ENCODE measurements around the gene MRPL53. TPM values are rescaled to one million over a fixed set of nuclear protein-coding genes. Genes with fewer than 3 reads are reported as not detected.

Gene MRPL53
- total and polyA plus RNA-seq, 2 of the 13 experiments (the other 11 are each of a cell fraction or from before 2014, with no cell fraction given): 34.3 to 51.9 TPM

DNA sequence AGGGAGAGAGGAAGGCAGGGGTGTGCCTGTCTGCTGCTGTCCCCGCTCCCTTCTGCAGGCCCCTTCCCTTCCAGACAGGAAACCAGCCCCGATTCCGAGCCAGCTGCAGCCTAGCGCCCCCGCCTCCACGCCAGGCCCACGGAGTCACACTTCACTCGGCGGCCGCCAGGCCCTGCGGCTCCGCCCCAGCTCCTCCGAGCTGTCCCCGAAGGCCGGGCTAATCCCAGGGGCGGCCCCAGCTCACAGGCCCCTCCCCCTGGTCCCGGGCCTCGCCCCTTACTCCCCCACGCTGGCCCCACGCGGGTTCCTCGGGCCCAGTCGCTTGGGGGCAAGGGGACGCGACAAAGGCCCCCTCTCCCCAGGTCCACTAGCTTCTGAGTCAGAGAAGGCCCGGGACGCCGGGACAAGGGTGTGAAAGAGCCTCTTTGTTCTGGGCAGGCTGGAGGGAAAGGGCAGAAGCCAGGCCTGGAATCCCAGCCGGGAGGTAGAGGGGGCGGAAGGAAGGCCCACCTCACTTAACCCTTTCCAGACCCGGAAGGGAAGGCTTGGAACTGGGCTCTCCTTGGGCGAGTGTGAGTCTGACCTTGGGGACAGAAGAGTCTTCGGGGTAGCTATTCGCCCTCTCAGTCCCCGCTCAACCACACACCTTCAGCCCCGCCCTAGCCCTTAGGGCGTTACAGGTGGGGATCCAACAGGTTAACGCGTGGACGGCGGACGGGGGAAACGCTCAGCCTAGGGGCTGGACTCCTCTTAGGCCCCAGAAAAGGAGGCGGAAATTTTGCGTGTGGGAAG is 31.9 kb downstream of the MRPL53 start:
- Histone ChIP-seq H3K79me2 (ENCODE audit: insufficient read depth, low read length) (peaks cover 63% of the 10 kb centered on the region), H4K20me1 (ENCODE audit: insufficient read depth, low read length) (peaks cover 43% of the 10 kb centered on the region), H3K36me3 (replicated peaks in 1 of 2; ENCODE audit: control insufficient read depth in 1 of 2, insufficient read depth in 2 of 2, low read length in 2 of 2) (peaks cover 19 to 40% of the 10 kb centered on the region in 2 experiments), H3K4me1 (ENCODE audit: insufficient read depth, low read length) (peaks cover 66% of the 10 kb centered on the region), H3K27ac (ENCODE audit: extremely low read length, insufficient read depth, low read length) (peak overlapping the region; percentile 91), H3K4me2 (ENCODE audit: low read depth, low read length) (peak overlapping the region; percentile 95), H3K27me3 (ENCODE audit: control insufficient read depth in 1 of 2, insufficient read depth in 2 of 2, low read length in 2 of 2) (no peaks in the 10 kb centered on the region; a peak in 1 of 5 replicates), H3K9me3 (ENCODE audit: low read length) (no peaks in the 10 kb centered on the region), H2AFZ (ENCODE audit: low read length) (no peak overlapping the region), H3K9ac (ENCODE audit: insufficient read depth, low read depth, low read length) (peak overlapping the region; percentile 91), H3K4me3 (replicated peaks in 1 of 3; ENCODE audit: insufficient read depth in 1 of 3, low read depth in 2 of 3, low read length in 3 of 3) (peak overlapping the region; percentile 76 to 94 (median 93))
- intact Hi-C loops (cut with micrococcal nuclease; ENCODE audit: unreplicated experiment) (loop anchor here (1.0 to 2.0 kb wide), 5 partner anchors 10 to 60 kb away; partner anchors contain the start of gene WBP1), in situ Hi-C loops (cut with HindIII; ENCODE audit: extremely low pct_ligation_motif_present, low pct_unique_long_range_greater_than_20kb) (no loop called here)
- POLR2A ChIA-PET: interaction anchor here (0.5 to 11.6 kb wide), 20 partner anchors 8 to 704 kb away, joined by 3 to 342 read pairs (median 8); partner anchors contain the start of genes AUP1, C2orf81, CCDC142 and DQX1
- ATAC-seq (peak; percentile 80), DNase-seq (ENCODE audit: low spot score) (peak; percentile 95), FAIRE-seq (peak; percentile 58)
- CTCF ChIA-PET (ENCODE audit: low intra/inter-chr PET ratio, low total read pairs): interaction anchor here (0.6 kb wide), 1 partner anchor 19 kb away, joined by 3 read pairs; the partner anchor contains the start of genes C2orf81 and WDR54
- TSS peak; percentile 93 for BruUV-seq (replicated peaks)
- WGBS (ENCODE audit: low lambda C conversion rate): under 1% methylated on average over 30 of the region's 45 CpGs
- TF ChIP-seq ZNF672 (CRISPR knock-in tag; IDR thresholded peaks at IDR 0.05) (no peak), NRL (CRISPR knock-in tag; IDR thresholded peaks at IDR 0.05; ENCODE audit: borderline replicate concordance) (peak; percentile 78), EEA1 (CRISPR knock-in tag; IDR thresholded peaks at IDR 0.05; ENCODE audit: borderline replicate concordance) (no peak), TRIM24 (CRISPR knock-in tag; IDR thresholded peaks at IDR 0.05) (no peak), SYNCRIP (IDR thresholded peaks at IDR 0.05; ENCODE audit: insufficient read depth, low read depth, low read length) (no peak), SCMH1 (CRISPR knock-in tag; IDR thresholded peaks at IDR 0.05; ENCODE audit: borderline replicate concordance) (no peak), ZNF747 (CRISPR knock-in tag; IDR thresholded peaks at IDR 0.05; ENCODE audit: borderline replicate concordance) (no peak; the same call in none of the 2 replicates), RELA (CRISPR knock-in tag; IDR thresholded peaks at IDR 0.05) (no peak), SETDB1 (CRISPR knock-in tag; IDR thresholded peaks at IDR 0.05; ENCODE audit: borderline replicate concordance) (no peak)
- TF ChIP-seq, protein P1, sequence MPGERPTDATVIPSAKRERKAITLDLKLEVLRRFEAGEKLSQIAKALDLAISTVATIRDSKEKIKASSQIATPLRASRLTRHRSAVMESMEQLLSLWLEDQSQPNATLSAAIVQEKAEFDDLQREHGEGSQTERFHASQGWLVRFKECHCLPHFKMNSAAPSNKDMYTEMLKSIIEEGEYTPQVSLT (CRISPR knock-in tag; IDR thresholded peaks at IDR 0.05; ENCODE audit: borderline replicate concordance, low read depth): 0 out of 2 replicates have a peak, but pooled peaks have one; percentile 27
- TF ChIP-seq, protein P2, sequence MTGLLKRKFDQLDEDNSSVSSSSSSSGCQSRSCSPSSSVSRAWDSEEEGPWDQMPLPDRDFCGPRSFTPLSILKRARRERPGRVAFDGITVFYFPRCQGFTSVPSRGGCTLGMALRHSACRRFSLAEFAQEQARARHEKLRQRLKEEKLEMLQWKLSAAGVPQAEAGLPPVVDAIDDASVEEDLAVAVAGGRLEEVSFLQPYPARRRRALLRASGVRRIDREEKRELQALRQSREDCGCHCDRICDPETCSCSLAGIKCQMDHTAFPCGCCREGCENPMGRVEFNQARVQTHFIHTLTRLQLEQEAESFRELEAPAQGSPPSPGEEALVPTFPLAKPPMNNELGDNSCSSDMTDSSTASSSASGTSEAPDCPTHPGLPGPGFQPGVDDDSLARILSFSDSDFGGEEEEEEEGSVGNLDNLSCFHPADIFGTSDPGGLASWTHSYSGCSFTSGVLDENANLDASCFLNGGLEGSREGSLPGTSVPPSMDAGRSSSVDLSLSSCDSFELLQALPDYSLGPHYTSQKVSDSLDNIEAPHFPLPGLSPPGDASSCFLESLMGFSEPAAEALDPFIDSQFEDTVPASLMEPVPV (CRISPR knock-in tag; IDR thresholded peaks at IDR 0.05): peak; percentile 97
- TF ChIP-seq, protein P3, sequence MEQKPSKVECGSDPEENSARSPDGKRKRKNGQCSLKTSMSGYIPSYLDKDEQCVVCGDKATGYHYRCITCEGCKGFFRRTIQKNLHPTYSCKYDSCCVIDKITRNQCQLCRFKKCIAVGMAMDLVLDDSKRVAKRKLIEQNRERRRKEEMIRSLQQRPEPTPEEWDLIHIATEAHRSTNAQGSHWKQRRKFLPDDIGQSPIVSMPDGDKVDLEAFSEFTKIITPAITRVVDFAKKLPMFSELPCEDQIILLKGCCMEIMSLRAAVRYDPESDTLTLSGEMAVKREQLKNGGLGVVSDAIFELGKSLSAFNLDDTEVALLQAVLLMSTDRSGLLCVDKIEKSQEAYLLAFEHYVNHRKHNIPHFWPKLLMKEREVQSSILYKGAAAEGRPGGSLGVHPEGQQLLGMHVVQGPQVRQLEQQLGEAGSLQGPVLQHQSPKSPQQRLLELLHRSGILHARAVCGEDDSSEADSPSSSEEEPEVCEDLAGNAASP (CRISPR knock-in tag; IDR thresholded peaks at IDR 0.05; ENCODE audit: borderline replicate concordance): peak; percentile 77; the same call in 1 of the 2 replicates
- TF ChIP-seq, protein P4, sequence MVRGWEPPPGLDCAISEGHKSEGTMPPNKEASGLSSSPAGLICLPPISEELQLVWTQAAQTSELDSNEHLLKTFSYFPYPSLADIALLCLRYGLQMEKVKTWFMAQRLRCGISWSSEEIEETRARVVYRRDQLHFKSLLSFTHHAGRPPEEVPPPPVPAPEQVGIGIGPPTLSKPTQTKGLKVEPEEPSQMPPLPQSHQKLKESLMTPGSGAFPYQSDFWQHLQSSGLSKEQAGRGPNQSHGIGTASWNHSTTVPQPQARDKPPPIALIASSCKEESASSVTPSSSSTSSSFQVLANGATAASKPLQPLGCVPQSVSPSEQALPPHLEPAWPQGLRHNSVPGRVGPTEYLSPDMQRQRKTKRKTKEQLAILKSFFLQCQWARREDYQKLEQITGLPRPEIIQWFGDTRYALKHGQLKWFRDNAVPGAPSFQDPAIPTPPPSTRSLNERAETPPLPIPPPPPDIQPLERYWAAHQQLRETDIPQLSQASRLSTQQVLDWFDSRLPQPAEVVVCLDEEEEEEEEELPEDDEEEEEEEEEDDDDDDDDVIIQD (CRISPR knock-in tag; IDR thresholded peaks at IDR 0.05; ENCODE audit: low read depth): peak; percentile 37; the same call in 1 of the 2 replicates
- TF ChIP-seq, protein P5, sequence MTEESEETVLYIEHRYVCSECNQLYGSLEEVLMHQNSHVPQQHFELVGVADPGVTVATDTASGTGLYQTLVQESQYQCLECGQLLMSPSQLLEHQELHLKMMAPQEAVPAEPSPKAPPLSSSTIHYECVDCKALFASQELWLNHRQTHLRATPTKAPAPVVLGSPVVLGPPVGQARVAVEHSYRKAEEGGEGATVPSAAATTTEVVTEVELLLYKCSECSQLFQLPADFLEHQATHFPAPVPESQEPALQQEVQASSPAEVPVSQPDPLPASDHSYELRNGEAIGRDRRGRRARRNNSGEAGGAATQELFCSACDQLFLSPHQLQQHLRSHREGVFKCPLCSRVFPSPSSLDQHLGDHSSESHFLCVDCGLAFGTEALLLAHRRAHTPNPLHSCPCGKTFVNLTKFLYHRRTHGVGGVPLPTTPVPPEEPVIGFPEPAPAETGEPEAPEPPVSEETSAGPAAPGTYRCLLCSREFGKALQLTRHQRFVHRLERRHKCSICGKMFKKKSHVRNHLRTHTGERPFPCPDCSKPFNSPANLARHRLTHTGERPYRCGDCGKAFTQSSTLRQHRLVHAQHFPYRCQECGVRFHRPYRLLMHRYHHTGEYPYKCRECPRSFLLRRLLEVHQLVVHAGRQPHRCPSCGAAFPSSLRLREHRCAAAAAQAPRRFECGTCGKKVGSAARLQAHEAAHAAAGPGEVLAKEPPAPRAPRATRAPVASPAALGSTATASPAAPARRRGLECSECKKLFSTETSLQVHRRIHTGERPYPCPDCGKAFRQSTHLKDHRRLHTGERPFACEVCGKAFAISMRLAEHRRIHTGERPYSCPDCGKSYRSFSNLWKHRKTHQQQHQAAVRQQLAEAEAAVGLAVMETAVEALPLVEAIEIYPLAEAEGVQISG (CRISPR knock-in tag; IDR thresholded peaks at IDR 0.05): peak; percentile 55; the same call in 1 of the 2 replicates

Data from HepG2 (cell line).